NCI-H748 (cell line): ENCODE results near the gene PLEKHB1.

Experiments used
- DNase-seq: peaks from one replicate; lab custom pipeline; 2025; ENCODE audit not compliant: unreplicated experiment; lab: John Stamatoyannopoulos, UW

The PLEKHB1 gene, protein sequence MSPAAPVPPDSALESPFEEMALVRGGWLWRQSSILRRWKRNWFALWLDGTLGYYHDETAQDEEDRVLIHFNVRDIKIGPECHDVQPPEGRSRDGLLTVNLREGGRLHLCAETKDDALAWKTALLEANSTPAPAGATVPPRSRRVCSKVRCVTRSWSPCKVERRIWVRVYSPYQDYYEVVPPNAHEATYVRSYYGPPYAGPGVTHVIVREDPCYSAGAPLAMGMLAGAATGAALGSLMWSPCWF

DNA sequence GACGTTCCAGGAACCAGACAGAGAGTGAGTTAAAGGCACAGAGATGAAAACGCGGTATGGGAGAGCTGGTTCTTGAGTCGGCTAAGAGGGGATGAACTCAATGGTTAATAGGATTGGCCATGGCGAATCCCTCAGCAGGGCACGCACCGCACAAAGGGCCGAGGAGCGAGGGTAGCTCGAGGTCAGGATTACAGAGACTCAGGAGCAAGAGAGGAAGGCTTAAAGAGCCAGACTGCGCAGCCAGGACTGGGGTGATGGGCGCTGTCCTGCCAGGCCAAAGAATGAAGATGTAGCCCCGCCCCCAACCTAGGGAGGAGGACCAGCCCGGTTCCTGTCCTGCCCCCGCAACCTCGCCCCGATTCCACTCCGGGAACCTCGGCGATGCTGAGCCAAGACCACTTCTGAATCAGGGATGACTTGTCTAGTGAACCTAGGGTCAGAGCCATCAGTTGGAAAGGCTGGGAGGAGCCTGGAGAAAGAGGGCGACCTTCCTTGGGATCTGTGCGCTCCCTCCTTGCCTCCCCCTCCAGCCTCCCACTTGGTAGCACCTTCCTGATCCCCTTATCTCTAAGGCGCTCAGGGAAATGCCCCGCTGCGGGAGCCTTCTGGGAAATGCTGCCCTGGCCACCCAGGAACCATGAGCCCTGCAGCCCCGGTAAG, at the start of gene PLEKHB1:
PLEKHB1 (plus strand) TSS at position 610 of the 660 bp plus-strand sequence; CDS start at position 638, 28 bp downstream.
- DNase-seq: no peak

DNA sequence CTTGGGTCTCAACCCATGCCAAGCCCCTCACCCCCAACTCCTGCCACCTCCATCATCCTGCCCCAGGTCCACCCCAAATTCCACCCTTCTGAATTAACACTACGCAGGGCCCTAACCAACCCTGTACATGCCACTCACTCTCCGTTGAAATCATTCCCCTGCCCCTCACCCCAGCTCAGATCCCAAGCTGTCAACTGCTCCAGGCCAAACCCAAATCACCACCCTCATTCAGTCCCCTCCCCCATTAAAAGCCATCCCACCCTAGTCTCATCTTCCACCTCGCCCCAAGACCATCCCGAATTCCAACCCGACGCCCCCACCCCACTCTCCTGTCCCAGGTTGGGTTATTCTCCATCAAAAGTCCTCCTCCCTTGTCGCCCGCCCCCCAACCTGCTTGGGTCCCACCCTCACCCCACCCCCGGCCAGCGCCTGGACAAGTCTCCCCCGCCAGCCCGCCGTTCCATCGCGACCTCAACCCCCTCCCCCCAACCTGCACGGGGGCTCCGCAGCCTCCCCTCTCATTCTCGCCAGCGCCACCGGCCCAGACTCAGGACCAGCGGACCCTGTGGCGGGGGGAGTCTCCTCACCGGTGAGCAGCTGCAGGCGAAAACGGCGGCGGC, 48.9 kb upstream of the PLEKHB1 start:
- DNase-seq: peak; percentile 40

DNA sequence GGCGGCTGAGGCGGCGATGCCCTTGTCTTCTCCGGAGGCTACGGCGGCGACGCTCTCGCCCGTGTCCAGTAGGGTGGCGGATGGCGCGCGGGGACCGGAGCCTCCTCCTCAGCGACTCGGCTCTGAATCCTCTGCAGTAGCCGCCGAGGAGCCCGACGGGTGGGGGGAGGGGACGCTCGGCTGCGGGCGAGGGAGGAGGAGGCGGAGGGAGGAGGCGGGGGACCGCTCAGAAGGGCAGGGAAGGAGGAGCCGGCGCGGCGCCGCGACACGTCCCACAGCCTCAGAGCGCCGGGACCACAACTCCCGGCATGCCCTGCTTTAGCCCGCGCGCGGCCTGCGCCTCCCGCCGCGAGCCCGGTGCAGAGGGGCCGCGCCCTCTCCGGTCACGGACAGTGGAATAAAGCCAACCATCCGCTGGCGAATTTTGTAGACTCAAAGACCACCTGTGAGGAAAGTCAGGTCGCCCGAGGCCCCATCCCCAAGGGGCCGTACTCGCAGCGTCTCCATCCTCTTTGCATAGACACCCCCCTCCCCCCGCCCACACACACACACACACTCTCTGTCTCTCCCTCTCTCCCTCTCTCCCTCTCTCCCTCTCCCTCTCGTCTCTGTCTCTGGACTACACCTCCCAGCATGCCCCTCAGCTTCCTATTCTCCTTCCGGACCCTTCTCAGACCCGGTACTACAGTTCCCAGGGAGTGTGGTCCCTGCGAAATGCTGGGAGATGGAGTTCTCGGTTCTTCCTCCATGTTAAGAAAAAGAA, 48.2 kb upstream of the PLEKHB1 start, which contains the start of gene FAM168A:
FAM168A (minus strand) TSS at position 157 of the 763 bp plus-strand sequence. CDS start 129,638 bp downstream, outside the sequence.
- peak; percentile 99 for DNase-seq

DNA sequence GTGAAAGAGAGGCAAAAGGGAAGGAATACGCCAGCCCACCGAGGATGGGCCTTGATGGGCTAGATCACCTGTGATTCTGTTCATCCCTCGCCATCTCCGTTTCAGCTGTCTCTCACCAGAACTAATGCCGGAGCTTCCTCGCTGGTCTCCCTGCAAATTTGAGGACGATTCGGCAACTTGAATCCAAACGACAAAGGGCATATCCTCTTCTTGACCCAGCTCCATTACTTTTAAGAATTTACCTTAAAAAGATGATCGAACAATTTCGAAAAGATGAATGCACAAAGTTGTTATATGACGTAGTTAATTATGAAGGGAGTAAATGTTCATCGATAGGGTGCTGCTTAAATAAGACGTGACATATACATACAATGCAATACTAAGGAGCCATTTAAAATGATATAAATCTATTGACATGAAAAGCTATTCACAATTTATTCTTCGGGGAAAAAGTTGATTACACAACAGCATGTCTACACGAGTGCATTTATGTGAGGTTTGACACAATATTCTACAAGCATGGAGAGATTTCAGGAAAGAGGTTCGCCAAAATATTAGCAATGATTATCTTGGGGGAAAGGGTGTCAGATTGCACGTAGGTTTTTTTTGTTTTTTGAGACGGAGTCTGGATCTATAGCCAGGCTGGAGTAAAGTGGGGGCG, 47.5 kb upstream of the PLEKHB1 start:
- DNase-seq: no peak

DNA sequence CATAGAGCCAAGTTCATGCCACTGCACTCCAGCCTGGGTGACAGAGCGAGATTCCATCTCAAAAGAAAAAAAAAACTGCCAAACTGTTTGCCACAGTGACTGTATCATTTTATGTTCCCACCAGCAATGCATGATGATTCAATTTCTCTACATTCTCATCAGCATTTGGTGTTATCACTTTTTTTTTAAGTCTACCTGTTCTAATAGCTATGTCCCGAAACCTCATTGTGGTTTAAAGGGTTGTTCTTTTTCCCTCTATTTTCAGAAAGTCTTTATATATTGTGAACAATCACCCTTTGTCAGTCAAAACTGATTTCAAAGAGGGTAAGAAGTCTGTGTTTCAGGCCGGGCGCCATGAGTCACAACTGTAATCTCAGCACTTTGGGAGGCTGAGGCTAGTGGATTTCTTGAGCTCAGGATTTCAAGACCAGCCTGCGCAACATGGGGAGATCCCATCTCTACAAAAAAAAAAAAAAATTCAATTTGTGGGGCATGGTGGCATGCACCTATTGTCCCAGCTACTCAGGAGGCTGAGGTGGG, 33.7 kb upstream of the PLEKHB1 start:
- no peak for DNase-seq

DNA sequence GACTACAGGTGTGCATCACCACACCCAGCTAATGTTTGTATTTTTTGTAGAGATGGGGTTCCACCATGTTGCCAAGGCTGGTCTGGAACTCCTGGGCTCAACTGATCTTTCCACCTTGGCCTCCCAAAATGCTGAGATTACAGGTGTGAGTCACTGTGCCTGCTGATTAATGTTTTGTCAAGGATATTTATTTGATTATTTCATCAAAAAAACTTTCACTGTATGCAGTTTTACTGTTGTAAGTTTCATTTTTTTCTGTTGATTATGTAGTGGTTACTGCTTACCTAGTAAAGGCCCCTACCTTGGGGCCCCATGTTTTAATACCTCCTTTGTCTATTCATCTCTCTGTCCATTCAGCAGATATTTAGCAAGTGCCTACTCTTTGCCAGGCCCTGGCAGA, 31.8 kb upstream of the PLEKHB1 start:
- no peak for DNase-seq

DNA sequence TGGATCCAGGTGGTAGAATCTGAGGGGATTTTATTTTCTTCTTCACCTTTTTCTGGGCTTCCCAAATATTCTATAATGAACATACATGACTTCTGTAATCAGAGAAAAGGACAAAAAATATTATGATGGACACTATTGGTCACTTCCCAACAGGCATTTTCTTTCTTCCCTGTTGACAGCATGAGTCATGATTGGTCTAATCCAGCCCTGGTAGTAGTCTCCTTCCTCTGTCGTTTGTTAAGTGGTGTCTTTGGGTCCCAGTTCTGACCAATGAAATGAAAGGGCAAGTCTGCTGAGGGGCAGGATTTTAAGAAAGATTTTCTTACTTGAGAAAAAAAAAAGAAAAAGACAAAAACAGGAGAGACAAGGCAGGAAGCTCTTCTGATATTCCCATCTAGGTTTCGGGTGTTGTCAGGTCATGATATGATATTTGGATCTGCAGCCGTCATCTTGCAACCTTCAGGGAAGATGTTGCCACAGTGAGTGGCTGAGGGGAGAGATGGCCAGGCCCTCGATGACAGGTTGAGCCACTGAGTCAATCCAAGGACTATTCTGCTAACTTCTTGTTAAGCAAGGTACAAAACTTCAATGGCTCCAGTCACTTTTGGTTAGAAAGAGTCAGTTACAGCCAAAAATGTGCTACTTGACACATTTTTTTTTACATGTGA, 23.3 kb upstream of the PLEKHB1 start:
- no peak for DNase-seq

DNA sequence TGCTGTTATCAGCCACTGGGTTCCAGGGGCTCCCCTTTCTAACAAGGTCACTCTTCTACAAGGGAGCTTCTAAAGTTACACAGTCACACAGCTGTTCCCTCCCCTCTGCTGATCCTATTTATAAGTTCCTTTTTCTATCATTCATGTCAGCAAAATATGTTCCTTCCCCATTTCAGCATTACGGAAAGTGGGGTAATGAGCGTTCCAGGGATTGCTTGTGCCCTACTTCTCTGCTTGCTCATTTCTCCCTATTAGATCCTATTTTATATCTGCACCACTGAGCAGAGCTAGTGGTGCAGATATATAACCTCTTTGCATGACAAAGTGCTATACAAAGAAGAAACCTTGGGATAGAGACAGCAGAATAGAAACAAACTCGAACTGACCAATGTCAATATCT, 22.7 kb upstream of the PLEKHB1 start:
- DNase-seq: no peak

- peak; percentile 78 for DNase-seq
These were observed 20.6 kb upstream of the PLEKHB1 start for GRCh38 chr11:73625696-73626318.

DNA sequence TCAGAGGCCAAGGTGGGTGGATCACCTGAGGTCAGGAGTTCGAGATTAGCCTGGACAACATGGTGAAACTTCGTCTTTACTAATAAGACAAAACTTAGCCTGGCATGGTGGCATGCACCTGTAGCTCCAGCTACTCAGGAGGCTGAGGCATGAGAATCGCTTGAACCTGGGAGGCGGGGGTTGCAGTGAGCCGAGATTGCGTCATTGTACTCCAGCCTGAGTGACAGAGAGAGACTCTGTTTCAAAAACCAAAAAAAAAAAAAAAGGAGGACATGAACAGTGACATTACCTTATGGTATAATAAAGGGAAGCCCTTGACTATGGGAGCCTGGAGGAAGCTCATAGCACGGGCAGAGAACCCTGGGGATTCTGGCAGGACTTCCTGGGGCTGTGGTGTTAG, 16.5 kb upstream of the PLEKHB1 start:
- DNase-seq: no peak

GRCh38 chr11:73632996-73633395, 13.4 kb upstream of the PLEKHB1 start:
- DNase-seq: no peak

- no peak for DNase-seq
These were observed 12.4 kb upstream of the PLEKHB1 start for GRCh38 chr11:73633999-73634398.

DNA sequence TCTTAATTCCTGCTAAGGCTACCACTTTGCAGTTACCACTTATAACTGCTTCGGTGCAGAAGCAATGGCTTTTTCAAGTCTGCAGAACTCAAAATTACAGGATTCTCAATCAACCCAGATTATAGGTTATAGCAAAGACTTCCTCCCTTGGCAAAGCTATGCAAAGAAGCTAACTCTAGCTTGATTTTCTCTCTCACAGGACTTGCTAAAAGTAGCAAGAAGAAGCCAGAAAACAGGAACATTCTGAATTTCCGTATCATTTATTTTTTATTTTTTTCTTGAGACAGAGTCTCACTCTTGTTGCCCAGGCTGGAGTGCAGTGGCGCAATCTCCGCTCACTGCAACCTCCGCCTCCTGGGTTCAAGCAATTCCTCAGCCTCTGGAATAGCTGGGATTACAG, 10.7 kb upstream of the PLEKHB1 start:
- no peak for DNase-seq

- DNase-seq: no peak
These were observed 10.1 kb upstream of the PLEKHB1 start for GRCh38 chr11:73636249-73636648.

DNA sequence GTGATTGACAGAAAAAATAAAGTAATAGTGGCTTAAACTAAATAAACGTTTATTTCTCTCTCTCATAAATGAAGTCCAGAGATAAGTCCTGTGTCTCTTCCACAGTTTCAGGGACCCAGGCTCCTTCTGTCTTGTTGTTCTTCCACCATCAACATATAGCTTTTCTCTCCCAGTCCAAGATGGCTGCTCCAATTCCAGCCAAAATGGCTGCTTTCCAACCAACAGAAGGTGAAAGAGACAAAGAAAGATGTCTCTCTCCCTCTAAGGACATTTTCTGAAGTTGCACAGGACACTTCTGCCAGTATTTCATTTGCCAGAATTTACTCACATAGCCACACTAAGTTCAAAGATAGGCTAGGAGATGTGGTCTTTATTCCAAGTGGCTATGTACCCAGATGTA, 9.4 kb upstream of the PLEKHB1 start:
- DNase-seq: no peak

GRCh38 chr11:73640592-73640991, 5.8 kb upstream of the PLEKHB1 start:
- DNase-seq: no peak

DNA sequence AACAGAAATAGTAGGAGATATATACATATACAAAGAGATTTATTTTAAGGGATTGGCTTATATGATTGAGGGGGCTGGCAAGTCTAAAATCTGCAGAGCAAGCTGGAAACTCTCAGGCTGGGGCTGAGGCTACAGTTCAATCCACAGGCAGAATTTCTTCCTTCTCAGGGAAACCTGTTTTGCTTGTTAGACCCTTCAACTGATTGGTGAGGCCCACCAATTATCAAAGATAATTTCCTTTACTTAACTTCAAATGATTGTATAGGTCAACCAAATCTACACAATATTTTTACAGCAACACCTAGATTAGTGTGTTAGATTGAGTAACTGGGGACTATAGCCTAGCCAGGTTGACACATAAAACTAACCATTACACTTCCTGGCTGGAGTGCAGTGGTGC, 4.7 kb upstream of the PLEKHB1 start:
- DNase-seq: no peak

GRCh38 chr11:73645121-73645969, 1.0 kb upstream of the PLEKHB1 start:
- no peak for DNase-seq
